OCI-LY3 (cell line): ENCODE data around the gene GMCL1.

Experiments used
- CTCF ChIP-seq: fragments of 200-600, 300-600 bp; sonication (generic); IDR thresholded peaks from 2 replicates; pipeline ENCODE4 v1.5.1; 2014; ENCODE audit warnings: antibody characterized with exemption, low read length, low read depth
- EZH2phosphoT487 ChIP-seq: fragments of 200-600 bp; shearing (Covaris generic); IDR thresholded peaks from 2 replicates; pipeline ENCODE4 v1.6.1; 2018; ENCODE audit warnings: antibody characterized with exemption, mixed run types, low read depth

GRCh38 chr2:69831354-69831905, 2.0 kb downstream of the GMCL1 start:
- TF ChIP-seq CTCF (no peak), EZH2phosphoT487 (no peak)
